H1 (cell line): ENCODE results near the gene ELP1. TPM values are rescaled to one million over a fixed set of nuclear protein-coding genes. Genes with fewer than 3 reads are reported as not detected.

Experiments used
- CTCF ChIA-PET: fragments of 300-600 bp; sonication (Branson Sonifier 250); formaldehyde crosslinking; loops from one replicate; lab custom pipeline; 2021; ENCODE audit not compliant: partially characterized antibody; lab: Charles Lee
- POLR2A ChIA-PET: fragments of 300-600 bp; sonication (Branson Sonifier 250); formaldehyde crosslinking; loops from one replicate; lab custom pipeline; 2021; ENCODE audit warnings: inconsistent platforms; ENCODE audit not compliant: partially characterized antibody; lab: Charles Lee
- DNase-seq, 2 experiments: peaks; one replicate each; pipeline versions ENCODE4 v3.0.0 to v3.0.0-alpha.2; 2010 to 2022; ENCODE audit warnings: low spot score in 2 of 2, low read depth in 1 of 2, mixed read lengths in 1 of 2
- FAIRE-seq: peaks from 2 replicates; lab custom pipeline; 2011; peaks lifted over from hg19 to GRCh38; lab: Jason Lieb, UNC
- H2AFZ ChIP-seq: 2 replicates; pipeline ENCODE4 v1.8.1; 2012; ENCODE audit warnings: low read length, inconsistent platforms
- H2AK5ac ChIP-seq: 2 replicates; pipeline ENCODE4 v1.6.1; 2013; ENCODE audit warnings: low read depth, low read length
- H2BK120ac ChIP-seq: replicated peaks from 2 replicates; pipeline ENCODE3; 2013; ENCODE audit warnings: low read depth, low read length, inconsistent platforms
- H2BK12ac ChIP-seq: 2 replicates; pipeline ENCODE4 v1.6.1; 2013; ENCODE audit warnings: low read depth, low read length
- H2BK15ac ChIP-seq: 2 replicates; pipeline ENCODE4 v1.6.1; 2013; ENCODE audit warnings: low read length
- H2BK20ac ChIP-seq: 2 replicates; pipeline ENCODE4 v1.6.1; 2013; ENCODE audit warnings: low read length
- H2BK5ac ChIP-seq: 2 replicates; pipeline ENCODE4 v1.6.1; 2013; ENCODE audit warnings: low read depth, low read length
- H3K14ac ChIP-seq: 2 replicates; pipeline ENCODE4 v1.6.1; 2013; ENCODE audit warnings: inconsistent platforms; ENCODE audit not compliant: insufficient read length
- H3K18ac ChIP-seq: 2 replicates; pipeline ENCODE4 v1.6.1; 2013; ENCODE audit warnings: low read length; ENCODE audit errors: extremely low read depth
- H3K23ac ChIP-seq: 2 replicates; pipeline ENCODE4 v1.6.1; 2013; ENCODE audit warnings: inconsistent platforms; ENCODE audit not compliant: insufficient read length
- H3K23me2 ChIP-seq: 2 replicates; pipeline ENCODE4 v1.6.1; 2013; ENCODE audit warnings: low read depth, low read length
- H3K27ac ChIP-seq: 2 replicates; pipeline ENCODE4 v1.6.1; 2011; ENCODE audit warnings: low read depth, low read length, inconsistent platforms
- H3K27me3 ChIP-seq, 4 experiments: replicated peaks in 1 of 4; 1 replicate in 1 of 4; 2 replicates in 3 of 4; pipeline versions ENCODE4 v1.6.1 to v1.8.1; 2011 to 2013; ENCODE audit warnings: low read length in 3 of 4, mild to moderate bottlenecking in 3 of 4, inconsistent platforms in 2 of 4, mixed read lengths in 2 of 4, moderate library complexity in 1 of 4; ENCODE audit not compliant: control insufficient read depth in 3 of 4, insufficient read depth in 3 of 4; ENCODE audit errors: extremely low read depth in 1 of 4
- H3K36me3 ChIP-seq, 4 experiments: 2 replicates each; pipeline versions ENCODE4 v1.6.1 to v1.8.1; 2011 to 2013; ENCODE audit warnings: mild to moderate bottlenecking in 4 of 4, low read length in 3 of 4, moderate library complexity in 2 of 4, control low read depth in 1 of 4, inconsistent platforms in 1 of 4; ENCODE audit not compliant: insufficient read depth in 4 of 4, control insufficient read depth in 2 of 4
- H3K4ac ChIP-seq: replicated peaks from 2 replicates; pipeline ENCODE3; 2013; ENCODE audit warnings: low read length, low read depth, mixed read lengths, inconsistent platforms; ENCODE audit not compliant: insufficient read length
- H3K4me1 ChIP-seq, 4 experiments: replicated peaks in 1 of 4; 1 replicate in 1 of 4; 2 replicates in 3 of 4; pipeline versions ENCODE4 v1.6.1 to v1.8.1; 2011 to 2013; ENCODE audit warnings: low read length in 3 of 4, inconsistent platforms in 2 of 4, mixed read lengths in 1 of 4; ENCODE audit not compliant: insufficient read depth in 4 of 4, control insufficient read depth in 3 of 4
- H3K4me2 ChIP-seq, 2 experiments: 2 replicates each; pipeline versions ENCODE4 v1.6.1 to v1.8.1; 2011 to 2013; ENCODE audit warnings: low read depth in 2 of 2, low read length in 2 of 2, control low read depth in 1 of 2, inconsistent platforms in 1 of 2, mild to moderate bottlenecking in 1 of 2; ENCODE audit not compliant: insufficient read depth in 1 of 2
- H3K4me3 ChIP-seq, 4 experiments: fragments of 200-600, 300-600 bp in 1 of 4; sonication (generic), shearing (Covaris generic), sonication (Bioruptor Twin) in 1 of 4; 2 replicates each; pipeline versions ENCODE4 v1.5.1 to v1.8.1; 2011 to 2016; ENCODE audit warnings: low read length in 4 of 4, low read depth in 3 of 4, control low read depth in 2 of 4, inconsistent platforms in 2 of 4, mild to moderate bottlenecking in 2 of 4, mixed read lengths in 1 of 4, moderate library complexity in 1 of 4; ENCODE audit not compliant: insufficient read depth in 2 of 4; ENCODE audit errors: extremely low read depth in 1 of 4
- H3K56ac ChIP-seq: replicated peaks from 2 replicates; pipeline ENCODE3; 2013; ENCODE audit warnings: low read depth, mild to moderate bottlenecking, mixed read lengths, low read length, inconsistent platforms; ENCODE audit not compliant: insufficient read length
- H3K79me1 ChIP-seq: 2 replicates; pipeline ENCODE4 v1.6.1; 2013; ENCODE audit warnings: low read depth, low read length, control low read depth
- H3K79me2 ChIP-seq, 2 experiments: 2 replicates each; pipeline versions ENCODE4 v1.6.1 to v1.8.1; 2012 to 2013; ENCODE audit warnings: low read length in 2 of 2, mild to moderate bottlenecking in 2 of 2, inconsistent platforms in 1 of 2; ENCODE audit not compliant: insufficient read depth in 2 of 2, control insufficient read depth in 1 of 2
- H3K9ac ChIP-seq, 4 experiments: replicated peaks in 1 of 4; 1 replicate in 1 of 4; 2 replicates in 3 of 4; pipeline versions ENCODE4 v1.6.1 to v1.8.1; 2011 to 2013; ENCODE audit warnings: low read depth in 3 of 4, low read length in 3 of 4, control low read depth in 2 of 4, mild to moderate bottlenecking in 2 of 4, moderate library complexity in 2 of 4, inconsistent platforms in 1 of 4; ENCODE audit errors: extremely low read depth in 1 of 4
- H3K9me3 ChIP-seq, 2 experiments: 2 replicates each; pipeline versions ENCODE4 v1.6.1 to v1.8.1; 2012 to 2013; ENCODE audit warnings: mild to moderate bottlenecking in 2 of 2, moderate library complexity in 2 of 2, control low read depth in 1 of 2, inconsistent platforms in 1 of 2, low read depth in 1 of 2, low read length in 1 of 2, mixed read lengths in 1 of 2; ENCODE audit not compliant: insufficient read depth in 2 of 2
- H4K20me1 ChIP-seq, 2 experiments: replicated peaks in 1 of 2; 2 replicates each; pipeline versions ENCODE3 to v1.8.1; 2011 to 2013; ENCODE audit warnings: inconsistent platforms in 2 of 2, low read length in 2 of 2, mild to moderate bottlenecking in 1 of 2; ENCODE audit not compliant: insufficient read depth in 2 of 2, control insufficient read depth in 1 of 2
- H4K5ac ChIP-seq: 2 replicates; pipeline ENCODE4 v1.6.1; 2013; ENCODE audit warnings: low read length, low read depth, mixed read lengths, inconsistent platforms; ENCODE audit not compliant: insufficient read length
- H4K8ac ChIP-seq: 2 replicates; pipeline ENCODE4 v1.8.0; 2013; ENCODE audit warnings: mild to moderate bottlenecking, moderate library complexity, low read length, inconsistent platforms; ENCODE audit not compliant: insufficient read depth; ENCODE audit errors: extremely low read depth
- H4K91ac ChIP-seq: replicated peaks from 2 replicates; pipeline ENCODE3; 2013; ENCODE audit warnings: low read length, mixed read lengths, inconsistent platforms; ENCODE audit not compliant: insufficient read length
- RNF2 ChIP-seq: fragments of 200-900, 300-1000 bp; sonication (generic); IDR thresholded peaks from 2 replicates; pipeline ENCODE4 v1.7.1; 2016; ENCODE audit warnings: borderline replicate concordance, low read depth, mild to moderate bottlenecking, antibody characterized with exemption, low read length; ENCODE audit not compliant: poor library complexity, severe bottlenecking; ENCODE audit errors: missing control alignments
- WGBS, 2 experiments: shearing (Covaris generic) in 1 of 2; methylation state at CpG; one replicate each; pipeline versions ENCODE4 v1.1.6 to v1.1.7; 2013 to 2015; ENCODE audit warnings: low lambda C conversion rate in 2 of 2, mixed read lengths in 2 of 2, inconsistent platforms in 1 of 2, low coverage in 1 of 2, missing lambda C conversion rate in 1 of 2; ENCODE audit not compliant: insufficient replicate concordance in 2 of 2, insufficient coverage in 1 of 2, insufficient read length in 1 of 2; ENCODE audit errors: extremely low coverage in 1 of 2, missing lambda C conversion rate in 1 of 2; 5-methylcytosine and 5-hydroxymethylcytosine counted together
- polyA plus RNA-seq, 7 experiments: library from polyadenylated mRNA; depleted of rRNA in 3 of 7; stranded (reverse) in 5 of 7; unstranded in 2 of 7; fragments of >200 nt in 5 of 7; fragments of 200-250 nt in 2 of 7; gene quantifications; 1 replicate in 5 of 7; 2 replicates in 1 of 7; 4 replicates in 1 of 7; pipeline versions ENCODE4 v1.2.1 to v1.2.3, GENCODE V29; 2011 to 2013; ENCODE audit warnings: missing spikeins in 2 of 7, mixed read lengths in 2 of 7
- total RNA-seq: library from RNA; stranded (reverse); fragmentation: NEBNext Ultra II Directional; extraction: Animal tissue kit (Norgen Biotek cat#: 25700); gene quantifications from 2 replicates; pipeline ENCODE4 v1.2.1, GENCODE V29; 2021

ELP1 gene
- total and polyA plus RNA-seq, 2 of the 8 experiments (the other 6 are each of a cell fraction or from before 2014, with no cell fraction given): 13.9 to 31.3 TPM

GRCh38 chr9:108905494-108905893 lies 28.4 kb downstream of the ELP1 start:
- H3K36me3 ChIP-seq: peaks cover 10 to 74% (median 35%) of the 10 kb centered on the region in 4 experiments; a peak in 7 of 8 replicates
- 74% methylated on average over 2 of the region's 2 CpGs; no CpG with 5 or more reads in 1 of the 2 experiments for WGBS, 2 experiments
- FAIRE-seq: no peak
- no peak for TF ChIP-seq RNF2

More at GRCh38 chr9:108905494-108905893, 28.4 kb downstream of the ELP1 start:
- H3K23ac ChIP-seq: no peak overlapping the region
- no peak overlapping the region for H3K4me2 ChIP-seq
- H3K4me3 ChIP-seq: no peak overlapping the region
- H2AK5ac ChIP-seq: no peak overlapping the region
- no peak overlapping the region for H4K5ac ChIP-seq
- no peak overlapping the region for H2BK15ac ChIP-seq
- ChIA-PET CTCF (no interaction called here), POLR2A (no interaction called here)
- no peak overlapping the region for H3K14ac ChIP-seq
- H3K4me1 ChIP-seq: no peaks in the 10 kb centered on the region
- H3K23me2 ChIP-seq: peaks cover 2% of the 10 kb centered on the region; the same call in 1 of the 2 replicates
- no peak for DNase-seq
- H3K27me3 ChIP-seq: no peaks in the 10 kb centered on the region
- no peaks in the 10 kb centered on the region for H3K79me2 ChIP-seq
- no peak overlapping the region for H4K8ac ChIP-seq
- no peak overlapping the region for H3K18ac ChIP-seq
- H3K4ac ChIP-seq: no peak overlapping the region
- H3K56ac ChIP-seq: no peak overlapping the region
- no peak overlapping the region for H2BK20ac ChIP-seq
- no peak overlapping the region for H2BK5ac ChIP-seq
- no peak overlapping the region for H2BK120ac ChIP-seq
- no peaks in the 10 kb centered on the region for H3K9me3 ChIP-seq
- H3K79me1 ChIP-seq: no peaks in the 10 kb centered on the region
- peaks cover 0 to 4% of the 10 kb centered on the region in 2 experiments for H4K20me1 ChIP-seq
- H4K91ac ChIP-seq: no peak overlapping the region
- H3K27ac ChIP-seq: no peak overlapping the region
- no peak overlapping the region for H3K9ac ChIP-seq
- no peak overlapping the region for H2AFZ ChIP-seq
- H2BK12ac ChIP-seq: no peak overlapping the region
